Ishikawa (cell line): ENCODE data around the gene CELSR1.

Experiments
- CEBPB ChIP-seq: IDR thresholded peaks from 2 replicates; pipeline ENCODE4 v1.6.1; 2012
- EGR1 ChIP-seq: IDR thresholded peaks from 2 replicates; pipeline ENCODE4 v1.6.1; 2012
- EP300 ChIP-seq: IDR thresholded peaks from 2 replicates; pipeline ENCODE4 v1.6.1; 2012; ENCODE audit warnings: borderline replicate concordance
- FOXM1 ChIP-seq: IDR thresholded peaks from 2 replicates; pipeline ENCODE4 v1.6.1; 2012; ENCODE audit warnings: low read depth, borderline replicate concordance
- MAX ChIP-seq: IDR thresholded peaks from 2 replicates; pipeline ENCODE4 v1.6.1; 2012
- RAD21 ChIP-seq: IDR thresholded peaks from 2 replicates; pipeline ENCODE4 v1.6.1; 2012; ENCODE audit warnings: low read depth
- REST ChIP-seq: IDR thresholded peaks from 2 replicates; pipeline ENCODE4 v1.6.1; 2012; ENCODE audit warnings: low read depth, mild to moderate bottlenecking
- TAF1 ChIP-seq: IDR thresholded peaks from 2 replicates; pipeline ENCODE4 v1.6.1; 2012; ENCODE audit warnings: low read depth, mild to moderate bottlenecking
- TCF12 ChIP-seq: IDR thresholded peaks from 2 replicates; pipeline ENCODE4 v1.6.1; 2012; ENCODE audit warnings: low read depth
- YY1 ChIP-seq: IDR thresholded peaks from 2 replicates; pipeline ENCODE4 v1.6.1; 2012; ENCODE audit warnings: low read depth
- TF ChIP-seq, protein P1 (sequence below): IDR thresholded peaks from 2 replicates; pipeline ENCODE4 v1.6.1; 2012

GRCh38 chr22:46410291-46410808 is 127.1 kb downstream of the CELSR1 start:
- TF ChIP-seq CEBPB (no peak), MAX (no peak), RAD21 (no peak), EP300 (no peak), EGR1 (no peak), REST (no peak), YY1 (no peak), TCF12 (no peak), TAF1 (no peak), FOXM1 (no peak)
- TF ChIP-seq, protein P1, sequence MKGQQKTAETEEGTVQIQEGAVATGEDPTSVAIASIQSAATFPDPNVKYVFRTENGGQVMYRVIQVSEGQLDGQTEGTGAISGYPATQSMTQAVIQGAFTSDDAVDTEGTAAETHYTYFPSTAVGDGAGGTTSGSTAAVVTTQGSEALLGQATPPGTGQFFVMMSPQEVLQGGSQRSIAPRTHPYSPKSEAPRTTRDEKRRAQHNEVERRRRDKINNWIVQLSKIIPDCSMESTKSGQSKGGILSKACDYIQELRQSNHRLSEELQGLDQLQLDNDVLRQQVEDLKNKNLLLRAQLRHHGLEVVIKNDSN = no peak
